Activated B cell treated with CpG ODN at 0.5 μM for 24 hours (primary cell): ENCODE data around the gene ING4. TPM values are rescaled to one million over a fixed set of nuclear protein-coding genes. Genes with fewer than 3 reads are reported as not detected.
A peak's percentile ranks its signal among the peaks of the same experiment; 100 is the strongest.

Experiments used
- ATAC-seq: fragments of 200-7000 bp; cut with Tn5 transposase; one replicate; pipeline ENCODE4 v1.10.0; 2021; ENCODE audit warnings: low read depth, mild to moderate bottlenecking, moderate library complexity
- CTCF ChIA-PET: fragments of 350-600 bp; sonication (Branson Sonifier 250); formaldehyde crosslinking; loops from one replicate; lab custom pipeline; 2021; ENCODE audit warnings: antibody characterized with exemption; lab: Charles Lee
- POLR2A ChIA-PET: fragments of 350-600 bp; sonication (Branson Sonifier 250); formaldehyde crosslinking; loops from one replicate; lab custom pipeline; 2021; ENCODE audit warnings: antibody characterized with exemption; lab: Charles Lee
- DNase-seq: peaks from one replicate; pipeline ENCODE4 v3.0.0; 2022
- H3K27ac Mint-ChIP-seq: one replicate; pipeline ENCODE4 v1.8.0; 2020; ENCODE audit warnings: mixed read lengths
- H3K27me3 Mint-ChIP-seq: one replicate; pipeline ENCODE4 v1.8.0; 2021; ENCODE audit warnings: mixed read lengths
- H3K36me3 Mint-ChIP-seq: one replicate; pipeline ENCODE4 v1.8.0; 2021; ENCODE audit warnings: low read depth, mixed read lengths
- H3K4me1 Mint-ChIP-seq: one replicate; pipeline ENCODE4 v1.8.0; 2021; ENCODE audit warnings: mixed read lengths
- H3K4me3 Mint-ChIP-seq: one replicate; pipeline ENCODE4 v1.8.0; 2020; ENCODE audit warnings: mild to moderate bottlenecking, mixed read lengths
- H3K9me3 Mint-ChIP-seq: one replicate; pipeline ENCODE4 v1.8.0; 2020; ENCODE audit warnings: mixed read lengths
- intact Hi-C: fragments of 100-400 bp; cut with micrococcal nuclease; formaldehyde crosslinking; loops from one replicate; pipeline ENCODE4 v1.15.1; 2024
- total RNA-seq: library from RNA; stranded (reverse); gene quantifications from 2 replicates; pipeline ENCODE4 v1.2.3, GENCODE V29; 2022
- TF ChIP-seq, protein P1 (sequence below): fragments of 200-600 bp; IDR thresholded peaks from one replicate; pipeline ENCODE4 v1.8.0; 2022; ENCODE audit warnings: antibody characterized with exemption, mild to moderate bottlenecking

Gene ING4
- total RNA-seq, 1 donor from 2014 or later = 39.2 TPM

DNA sequence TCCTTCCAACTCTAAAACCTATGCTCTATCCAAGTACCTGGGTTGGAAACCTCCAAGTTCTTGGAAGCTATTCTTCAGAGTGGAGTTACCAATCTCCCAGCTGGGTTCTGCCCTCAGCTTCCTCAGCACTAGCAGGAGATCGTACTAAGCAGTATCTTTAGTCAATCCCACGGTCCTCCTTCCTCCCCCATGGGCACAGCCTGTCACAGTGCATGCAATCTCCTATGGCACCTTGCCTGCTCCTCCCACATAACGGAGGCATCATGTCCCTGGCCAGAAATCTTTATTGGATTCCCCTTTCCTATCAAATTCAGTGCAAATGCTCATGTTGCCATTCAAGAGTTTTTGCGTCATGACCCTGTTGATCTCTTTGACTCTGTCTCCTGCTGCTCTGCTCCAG, 21.8 kb downstream of the ING4 start:
- CTCF ChIA-PET = interaction anchor here (1.4 kb wide), 1 partner anchor 113 kb away, joined by 3 read pairs; no protein-coding TSS in a partner anchor
- DNase-seq (no peak), ATAC-seq (no peak)
- POLR2A ChIA-PET = interaction anchor here (0.6 to 1.1 kb wide), 2 partner anchors 22 to 68 kb away, joined by 3 to 4 read pairs; no protein-coding TSS in a partner anchor
- TF ChIP-seq, protein P1, sequence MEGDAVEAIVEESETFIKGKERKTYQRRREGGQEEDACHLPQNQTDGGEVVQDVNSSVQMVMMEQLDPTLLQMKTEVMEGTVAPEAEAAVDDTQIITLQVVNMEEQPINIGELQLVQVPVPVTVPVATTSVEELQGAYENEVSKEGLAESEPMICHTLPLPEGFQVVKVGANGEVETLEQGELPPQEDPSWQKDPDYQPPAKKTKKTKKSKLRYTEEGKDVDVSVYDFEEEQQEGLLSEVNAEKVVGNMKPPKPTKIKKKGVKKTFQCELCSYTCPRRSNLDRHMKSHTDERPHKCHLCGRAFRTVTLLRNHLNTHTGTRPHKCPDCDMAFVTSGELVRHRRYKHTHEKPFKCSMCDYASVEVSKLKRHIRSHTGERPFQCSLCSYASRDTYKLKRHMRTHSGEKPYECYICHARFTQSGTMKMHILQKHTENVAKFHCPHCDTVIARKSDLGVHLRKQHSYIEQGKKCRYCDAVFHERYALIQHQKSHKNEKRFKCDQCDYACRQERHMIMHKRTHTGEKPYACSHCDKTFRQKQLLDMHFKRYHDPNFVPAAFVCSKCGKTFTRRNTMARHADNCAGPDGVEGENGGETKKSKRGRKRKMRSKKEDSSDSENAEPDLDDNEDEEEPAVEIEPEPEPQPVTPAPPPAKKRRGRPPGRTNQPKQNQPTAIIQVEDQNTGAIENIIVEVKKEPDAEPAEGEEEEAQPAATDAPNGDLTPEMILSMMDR = no peak
- intact Hi-C loops = no loop called here
- peaks cover 3% of the 10 kb centered on the region for H3K36me3 Mint-ChIP-seq
- no peak overlapping the region for H3K4me3 Mint-ChIP-seq
- H3K4me1 Mint-ChIP-seq = peaks cover 67% of the 10 kb centered on the region
- H3K9me3 Mint-ChIP-seq = peaks cover 5% of the 10 kb centered on the region
- H3K27me3 Mint-ChIP-seq = no peaks in the 10 kb centered on the region
- H3K27ac Mint-ChIP-seq = no peak overlapping the region

DNA sequence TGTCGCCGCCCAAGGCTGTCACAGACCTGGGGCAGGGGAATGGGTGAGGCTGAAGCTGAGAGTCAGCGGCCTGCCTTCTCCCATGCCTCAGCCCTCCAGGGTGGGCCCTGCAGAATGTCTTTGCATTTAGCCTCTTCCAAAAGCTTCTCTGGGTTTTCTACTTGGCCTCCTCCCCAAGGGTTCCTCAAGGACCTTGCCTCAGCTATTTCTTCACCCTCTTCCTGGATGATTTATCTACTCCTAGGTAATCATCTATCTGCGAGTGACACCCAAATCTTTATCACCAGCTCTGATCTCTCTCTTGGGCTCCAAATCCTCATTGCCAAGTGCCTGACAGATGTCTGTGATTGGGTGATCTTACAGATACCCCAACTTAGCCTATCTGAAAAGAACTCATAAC, 22.4 kb downstream of the ING4 start:
- TF ChIP-seq, protein P1 = no peak
- H3K27me3 Mint-ChIP-seq = no peaks in the 10 kb centered on the region
- ChIA-PET POLR2A (interaction anchor here (1.1 to 2.6 kb wide), 2 partner anchors 23 to 49 kb away, joined by 3 to 10 read pairs; partner anchors contain the start of gene ZNF384), CTCF (interaction anchor here (1.4 kb wide), 1 partner anchor 113 kb away, joined by 3 read pairs; no protein-coding TSS in a partner anchor)
- DNase-seq (no peak), ATAC-seq (no peak)
- H3K9me3 Mint-ChIP-seq = peaks cover 5% of the 10 kb centered on the region
- peaks cover 74% of the 10 kb centered on the region for H3K4me1 Mint-ChIP-seq
- H3K4me3 Mint-ChIP-seq = no peak overlapping the region
- H3K36me3 Mint-ChIP-seq = peaks cover 4% of the 10 kb centered on the region
- no peak overlapping the region for H3K27ac Mint-ChIP-seq
- intact Hi-C loops = no loop called here

DNA sequence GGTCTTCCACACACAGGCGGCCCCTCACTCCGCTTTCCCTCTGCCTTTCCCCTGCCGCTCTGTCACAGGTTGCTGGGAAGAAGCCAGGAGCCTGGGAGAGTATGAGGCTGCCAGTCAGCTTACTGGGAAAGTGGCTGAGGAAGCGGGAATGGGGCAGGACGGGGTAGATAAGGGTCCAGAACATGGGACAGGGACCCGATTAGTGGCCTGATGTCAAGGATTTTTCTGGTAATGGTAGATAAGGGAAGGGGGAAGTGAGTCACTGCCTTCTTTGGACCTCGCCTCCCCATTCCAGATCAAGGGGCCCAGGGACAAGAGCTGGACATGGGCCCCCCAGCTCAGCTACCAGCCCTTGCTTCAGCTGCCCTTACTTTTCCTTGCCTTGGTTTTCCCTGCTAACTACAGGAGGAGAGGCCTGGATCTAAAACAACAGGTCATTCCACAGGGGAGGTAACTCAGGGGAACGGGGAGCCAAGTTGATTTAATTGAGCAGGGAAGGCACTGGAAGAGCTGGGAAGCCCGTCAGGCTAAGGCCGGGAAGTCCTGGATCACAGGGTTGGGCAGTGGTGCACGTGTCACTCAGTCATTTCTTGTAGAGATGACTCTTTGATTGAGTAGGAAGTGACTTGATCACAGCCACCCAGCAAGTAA, 23.6 kb downstream of the ING4 start:
- ChIA-PET POLR2A (interaction anchor here (0.7 to 2.6 kb wide), 6 partner anchors 17 to 304 kb away, joined by 3 to 10 read pairs (median 3); partner anchors contain the start of genes C12orf57, COPS7A, RNU7-1 and ZNF384), CTCF (no interaction called here)
- H3K27me3 Mint-ChIP-seq = no peaks in the 10 kb centered on the region
- no peak for DNase-seq
- peaks cover 4% of the 10 kb centered on the region for H3K36me3 Mint-ChIP-seq
- peak overlapping the region; percentile 85 for H3K27ac Mint-ChIP-seq
- intact Hi-C loops = loop anchor here (5.0 to 10.0 kb wide), 2 partner anchors 213 to 316 kb away; partner anchors contain the start of genes CDCA3, PTPN6 and USP5
- H3K9me3 Mint-ChIP-seq = peaks cover under 1% of the 10 kb centered on the region
- no peak for ATAC-seq
- TF ChIP-seq, protein P1 = no peak
- no peak overlapping the region for H3K4me3 Mint-ChIP-seq
- H3K4me1 Mint-ChIP-seq = peaks cover 76% of the 10 kb centered on the region

DNA sequence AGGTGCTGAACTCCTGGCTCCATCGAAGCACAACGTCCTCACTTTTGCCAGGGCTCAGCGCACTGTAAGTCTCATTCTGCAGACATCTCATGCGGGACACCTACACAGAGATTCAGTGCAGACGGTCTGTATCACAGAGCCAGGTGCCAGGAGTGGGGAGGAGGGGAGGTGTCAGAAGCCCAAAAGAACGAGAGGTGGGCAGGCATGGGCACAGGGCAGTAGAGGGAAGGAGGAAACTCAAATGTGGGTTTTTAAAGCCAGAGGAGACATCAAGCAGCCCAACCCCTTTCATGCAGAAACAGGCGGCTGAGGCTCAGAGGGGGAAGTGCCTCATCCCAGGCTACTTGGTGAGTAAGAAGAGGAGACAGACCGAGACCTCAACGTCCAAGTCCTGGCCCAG, 24.6 kb downstream of the ING4 start:
- DNase-seq (no peak), ATAC-seq (peak; percentile 26)
- intact Hi-C loops = loop anchor here (5.0 to 10.0 kb wide), 2 partner anchors 214 to 316 kb away; partner anchors contain the start of genes CDCA3, PTPN6 and USP5
- CTCF ChIA-PET = no interaction called here
- Mint-ChIP-seq H3K27me3 (no peaks in the 10 kb centered on the region), H3K36me3 (peaks cover 3% of the 10 kb centered on the region), H3K27ac (peak overlapping the region; percentile 85), H3K4me3 (peak overlapping the region; percentile 69), H3K4me1 (peaks cover 76% of the 10 kb centered on the region), H3K9me3 (no peaks in the 10 kb centered on the region)
- POLR2A ChIA-PET = interaction anchor here (0.7 to 2.6 kb wide), 6 partner anchors 17 to 305 kb away, joined by 3 to 10 read pairs (median 3); partner anchors contain the start of genes C12orf57, COPS7A, RNU7-1 and ZNF384
- TF ChIP-seq, protein P1 = no peak
